Body of pancreas (tissue), 4 donors: ENCODE measurements around the gene KIAA0930. TPM values are rescaled to one million over a fixed set of nuclear protein-coding genes. Genes with fewer than 3 reads are reported as not detected.

Source experiments
- ATAC-seq: fragments of 150-250 bp; one replicate; pipeline ENCODE4 v1.9.1; 2016
- DNase-seq, 4 donors: peaks; one replicate each; pipeline ENCODE4 v3.0.0-alpha.2; 2019
- H3K27ac ChIP-seq, 4 donors: fragments of 200-600 bp; sonication (generic); 1 replicate in 3 of 4; 2 replicates in 1 of 4; pipeline versions ENCODE4 v1.5.1 to v1.6.1; 2016 to 2019; ENCODE audit warnings: mild to moderate bottlenecking in 1 of 4, mixed read lengths in 1 of 4, moderate library complexity in 1 of 4
- H3K27me3 ChIP-seq, 2 donors: fragments of 200-600 bp; sonication (generic); one replicate each; pipeline ENCODE4 v1.6.0; 2016; ENCODE audit warnings: mild to moderate bottlenecking in 1 of 2
- H3K36me3 ChIP-seq, 2 donors: fragments of 200-600 bp; sonication (generic); replicated peaks in 1 of 2; 2 replicates each; pipeline ENCODE4 v1.5.1; 2016; ENCODE audit warnings: low read depth in 2 of 2; ENCODE audit not compliant: insufficient read depth in 1 of 2
- H3K4me1 ChIP-seq: fragments of 200-600 bp; sonication (generic); one replicate; pipeline ENCODE4 v1.6.0; 2016
- H3K4me3 ChIP-seq, 2 donors: fragments of 200-600 bp; sonication (generic); 1 replicate in 1 of 2; 2 replicates in 1 of 2; pipeline ENCODE4 v1.5.1; 2016 to 2019
- H3K9me3 ChIP-seq, 3 donors: fragments of 200-600 bp; sonication (generic); 1 replicate in 2 of 3; 2 replicates in 1 of 3; pipeline ENCODE4 v1.5.1; 2016
- CTCF ChIP-seq, 7 experiments: fragments of 450-650 bp in 4 of 7; fragments of 200-600 bp in 3 of 7; sonication (generic) in 3 of 7; IDR thresholded peaks; one replicate each; pipeline ENCODE4 v1.5.1; 2016 to 2019; ENCODE audit warnings: antibody characterized with exemption in 7 of 7
- POLR2A ChIP-seq, 3 donors: fragments of 450-650 bp; IDR thresholded peaks; one replicate each; pipeline ENCODE4 v1.6.1; 2016; ENCODE audit warnings: antibody characterized with exemption in 3 of 3, mild to moderate bottlenecking in 2 of 3
- WGBS, 2 donors: methylation state at CpG; one replicate each; pipeline ENCODE4 v1.1.5; 2017; 5-methylcytosine and 5-hydroxymethylcytosine counted together
- intact Hi-C: fragments of 100-400 bp; cut with DNase I; formaldehyde crosslinking; loops from one replicate; pipeline ENCODE4 v1.15.1; 2023
- total RNA-seq, 2 donors: library from RNA; depleted of rRNA; stranded (reverse); fragments of >200 nt; gene quantifications; one replicate each; pipeline ENCODE4 v1.1.0, GENCODE V29; 2016

KIAA0930 gene
- total RNA-seq, 2 donors from 2014 or later, result 14.2 to 17.9 TPM

GRCh38 chr22:45212992-45213751 lies 27.5 kb downstream of the KIAA0930 start:
- 67 to 82% methylated on average over 12 to 22 of the region's 22 CpGs for WGBS, 2 donors
- intact Hi-C loops, result no loop called here
- H3K27ac ChIP-seq, result peak overlapping the region in 2 of 4 donors; percentile 27 to 46
- DNase-seq, result peak in 1 of 4 donors; percentile 46
- H3K27me3 ChIP-seq, result no peaks in the 10 kb centered on the region
- TF ChIP-seq CTCF (IDR thresholded peaks at IDR 0.05) (no peak), POLR2A (IDR thresholded peaks at IDR 0.05) (no peak)
- no peak for ATAC-seq
- peaks cover 24% of the 10 kb centered on the region for H3K4me1 ChIP-seq
- no peaks in the 10 kb centered on the region for H3K36me3 ChIP-seq
- H3K9me3 ChIP-seq, result no peaks in the 10 kb centered on the region
- no peak overlapping the region for H3K4me3 ChIP-seq

- Histone ChIP-seq H3K27me3 (no peaks in the 10 kb centered on the region), H3K4me3 (no peak overlapping the region), H3K9me3 (no peaks in the 10 kb centered on the region), H3K4me1 (peaks cover 31% of the 10 kb centered on the region), H3K36me3 (no peaks in the 10 kb centered on the region), H3K27ac (peak overlapping the region in 1 of 4 donors; percentile 29)
- ATAC-seq (peak; percentile 36), DNase-seq (peak in 3 of 4 donors; percentile 42 to 48 (median 48))
- TF ChIP-seq CTCF (IDR thresholded peaks at IDR 0.05) (peak in 1 of 7 experiments; percentile 2), POLR2A (IDR thresholded peaks at IDR 0.05) (no peak)
- intact Hi-C loops, result no loop called here
- WGBS, 2 donors, result 40 to 63% methylated on average over 10 to 14 of the region's 14 CpGs
Observed at GRCh38 chr22:45212306-45212709, 28.4 kb downstream of the KIAA0930 start.

GRCh38 chr22:45211848-45212247 lies 28.8 kb downstream of the KIAA0930 start:
- no peak for TF ChIP-seq CTCF (IDR thresholded peaks at IDR 0.05)
- no peak for TF ChIP-seq POLR2A (IDR thresholded peaks at IDR 0.05)
- intact Hi-C loops, result no loop called here
- Histone ChIP-seq H3K4me1 (peaks cover 30% of the 10 kb centered on the region), H3K27me3 (no peaks in the 10 kb centered on the region), H3K9me3 (no peaks in the 10 kb centered on the region), H3K4me3 (no peak overlapping the region), H3K36me3 (no peaks in the 10 kb centered on the region), H3K27ac (peak overlapping the region in 1 of 4 donors; percentile 29)
- 91 to 98% methylated on average over 14 to 18 of the region's 18 CpGs for WGBS, 2 donors
- ATAC-seq (no peak), DNase-seq (no peak)

- peaks cover 25% of the 10 kb centered on the region for H3K4me1 ChIP-seq
- TF ChIP-seq POLR2A (IDR thresholded peaks at IDR 0.05) (no peak), CTCF (IDR thresholded peaks at IDR 0.05) (no peak)
- no peak for ATAC-seq
- no peak overlapping the region for H3K4me3 ChIP-seq
- no peaks in the 10 kb centered on the region for H3K27me3 ChIP-seq
- H3K9me3 ChIP-seq, result no peaks in the 10 kb centered on the region
- no peaks in the 10 kb centered on the region for H3K36me3 ChIP-seq
- H3K27ac ChIP-seq, result no peak overlapping the region
- intact Hi-C loops, result no loop called here
- WGBS, 2 donors, result 84 to 85% methylated on average over 6 to 8 of the region's 8 CpGs
- DNase-seq, result no peak
Observed at GRCh38 chr22:45211435-45211834, 29.3 kb downstream of the KIAA0930 start.

- 94 to 95% methylated on average over 7 to 8 of the region's 8 CpGs for WGBS, 2 donors
- Histone ChIP-seq H3K9me3 (no peaks in the 10 kb centered on the region), H3K4me1 (peaks cover 21% of the 10 kb centered on the region), H3K36me3 (no peaks in the 10 kb centered on the region), H3K27ac (no peak overlapping the region), H3K4me3 (no peak overlapping the region), H3K27me3 (no peaks in the 10 kb centered on the region)
- ATAC-seq, result no peak
- no peak for DNase-seq
- no peak for TF ChIP-seq CTCF (IDR thresholded peaks at IDR 0.05)
- TF ChIP-seq POLR2A (IDR thresholded peaks at IDR 0.05), result no peak
- intact Hi-C loops, result no loop called here
Observed at GRCh38 chr22:45210991-45211390, 29.7 kb downstream of the KIAA0930 start.
